BLaER1 treated with 17β-estradiol and CSF1 and Interleukin-3, amounts not matched to agents 10 nM and 100 nM (cell line): ENCODE measurements around the gene CLASP2.

ENCODE experiments used
- H3K27ac ChIP-seq, 11 experiments: shearing (Covaris generic); formaldehyde crosslinking; 2 replicates each; pipeline ENCODE4 v1.8.1; 2022
- H3K27me3 ChIP-seq, 11 experiments: shearing (Covaris generic); formaldehyde crosslinking; 2 replicates each; pipeline ENCODE4 v1.8.1; 2022
- H3K36me3 ChIP-seq, 11 experiments: shearing (Covaris generic); formaldehyde crosslinking; 2 replicates each; pipeline ENCODE4 v1.8.1; 2022
- H3K4me1 ChIP-seq, 10 experiments: shearing (Covaris generic); formaldehyde crosslinking; 2 replicates each; pipeline ENCODE4 v1.8.1; 2022
- H3K4me2 ChIP-seq, 11 experiments: shearing (Covaris generic); formaldehyde crosslinking; 2 replicates each; pipeline ENCODE4 v1.8.1; 2022
- H3K4me3 ChIP-seq, 10 experiments: shearing (Covaris generic); formaldehyde crosslinking; 2 replicates each; pipeline ENCODE4 v1.8.1; 2022
- H3K9ac ChIP-seq, 11 experiments: shearing (Covaris generic); formaldehyde crosslinking; 2 replicates each; pipeline ENCODE4 v1.8.1; 2022
- H3K9me3 ChIP-seq, 11 experiments: shearing (Covaris generic); formaldehyde crosslinking; replicated peaks in 1 of 11; 2 replicates each; pipeline ENCODE4 v1.8.1; 2022
- H4K20me1 ChIP-seq, 11 experiments: shearing (Covaris generic); formaldehyde crosslinking; 2 replicates each; pipeline ENCODE4 v1.8.1; 2022
- Cebpa-rat ChIP-seq, 11 experiments: shearing (Covaris generic); IDR thresholded peaks; 2 replicates each; pipeline ENCODE4 v1.8.1; 2022

The CLASP2 gene

GRCh38 chr3:33711100-33711499, 7.0 kb downstream of the CLASP2 start:
- H3K4me3 ChIP-seq = no peak overlapping the region
- H4K20me1 ChIP-seq = peaks cover 7 to 63% (median 22%) of the 10 kb centered on the region in 11 experiments; a peak in 18 of 22 replicates
- no peak overlapping the region for H3K27ac ChIP-seq
- H3K4me1 ChIP-seq = peaks cover 3 to 14% (median 4%) of the 10 kb centered on the region in 10 experiments
- no peaks in the 10 kb centered on the region for H3K27me3 ChIP-seq
- no peak overlapping the region for H3K4me2 ChIP-seq
- no peak; a peak in 1 of 22 replicates for TF ChIP-seq Cebpa-rat (IDR thresholded peaks at IDR 0.05)
- H3K9me3 ChIP-seq = peaks cover under 1 to 36% (median 30%) of the 10 kb centered on the region in 11 experiments; a peak in 19 of 22 replicates
- H3K9ac ChIP-seq = no peak overlapping the region
- peaks cover 10 to 53% (median 41%) of the 10 kb centered on the region in 11 experiments; a peak in 21 of 22 replicates for H3K36me3 ChIP-seq

- no peaks in the 10 kb centered on the region for H3K27me3 ChIP-seq
- no peak for TF ChIP-seq Cebpa-rat (IDR thresholded peaks at IDR 0.05)
- no peak overlapping the region for H3K4me3 ChIP-seq
- peaks cover 29 to 60% (median 52%) of the 10 kb centered on the region in 11 experiments for H3K36me3 ChIP-seq
- H3K4me2 ChIP-seq = no peak overlapping the region
- peaks cover 0 to 45% (median 5%) of the 10 kb centered on the region in 11 experiments; a peak in 6 of 22 replicates for H4K20me1 ChIP-seq
- H3K9ac ChIP-seq = no peak overlapping the region
- peaks cover 44 to 68% (median 59%) of the 10 kb centered on the region in 11 experiments for H3K9me3 ChIP-seq
- no peak overlapping the region for H3K27ac ChIP-seq
- H3K4me1 ChIP-seq = no peaks in the 10 kb centered on the region
Observed at GRCh38 chr3:33706056-33706455, 12.0 kb downstream of the CLASP2 start.

- Histone ChIP-seq H3K9ac (no peak overlapping the region), H3K36me3 (peaks cover 34 to 68% (median 54%) of the 10 kb centered on the region in 11 experiments), H3K27ac (no peak overlapping the region), H3K9me3 (peaks cover 55 to 74% (median 67%) of the 10 kb centered on the region in 11 experiments), H4K20me1 (peaks cover 0 to 36% (median 5%) of the 10 kb centered on the region in 11 experiments; a peak in 5 of 22 replicates), H3K4me3 (no peak overlapping the region), H3K4me1 (no peaks in the 10 kb centered on the region), H3K27me3 (no peaks in the 10 kb centered on the region), H3K4me2 (no peak overlapping the region)
- TF ChIP-seq Cebpa-rat (IDR thresholded peaks at IDR 0.05) = no peak
Observed at GRCh38 chr3:33704891-33705290, 13.2 kb downstream of the CLASP2 start.

GRCh38 chr3:33699275-33699674, 18.8 kb downstream of the CLASP2 start:
- Histone ChIP-seq H3K27ac (no peak overlapping the region), H4K20me1 (peaks cover 0 to 29% (median 0%) of the 10 kb centered on the region in 11 experiments; a peak in 8 of 22 replicates), H3K4me2 (no peak overlapping the region), H3K4me1 (no peaks in the 10 kb centered on the region), H3K4me3 (no peak overlapping the region), H3K9ac (no peak overlapping the region), H3K9me3 (peaks cover 46 to 68% (median 57%) of the 10 kb centered on the region in 11 experiments), H3K36me3 (peaks cover 28 to 75% (median 56%) of the 10 kb centered on the region in 11 experiments), H3K27me3 (no peaks in the 10 kb centered on the region)
- TF ChIP-seq Cebpa-rat (IDR thresholded peaks at IDR 0.05) = no peak

DNA sequence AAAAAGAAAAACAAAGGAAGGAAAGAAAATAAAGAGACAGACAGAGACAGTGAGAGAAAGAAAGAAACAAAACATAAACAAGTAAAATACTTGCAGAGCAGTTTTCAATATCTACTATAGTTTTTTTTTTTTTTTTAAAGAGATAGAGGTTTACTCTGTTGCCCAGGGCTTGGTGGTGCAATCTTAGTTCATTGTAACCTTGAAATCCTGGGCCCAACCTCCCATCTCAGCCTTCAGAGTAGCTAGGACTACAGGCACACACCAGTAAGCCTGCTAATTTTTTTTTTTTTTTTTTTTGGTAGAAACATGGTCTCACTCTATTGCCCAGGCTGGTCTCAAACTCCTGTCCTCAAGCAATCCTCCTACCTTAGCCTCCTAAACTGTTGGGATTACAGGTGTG, 23.1 kb downstream of the CLASP2 start:
- Histone ChIP-seq H3K9ac (no peak overlapping the region), H3K9me3 (peaks cover 6 to 25% (median 13%) of the 10 kb centered on the region in 11 experiments; a peak in 20 of 22 replicates), H3K4me1 (no peaks in the 10 kb centered on the region), H3K27ac (no peak overlapping the region), H3K4me2 (no peak overlapping the region), H4K20me1 (peaks cover 0 to 23% (median 0%) of the 10 kb centered on the region in 11 experiments; a peak in 7 of 22 replicates), H3K4me3 (no peak overlapping the region), H3K36me3 (peaks cover 31 to 77% (median 45%) of the 10 kb centered on the region in 11 experiments), H3K27me3 (no peaks in the 10 kb centered on the region)
- TF ChIP-seq Cebpa-rat (IDR thresholded peaks at IDR 0.05) = no peak

GRCh38 chr3:33690341-33690740, 27.7 kb downstream of the CLASP2 start:
- H3K27me3 ChIP-seq = no peaks in the 10 kb centered on the region
- TF ChIP-seq Cebpa-rat (IDR thresholded peaks at IDR 0.05) = no peak
- H3K4me2 ChIP-seq = no peak overlapping the region
- no peak overlapping the region for H3K9ac ChIP-seq
- H4K20me1 ChIP-seq = peaks cover 0 to 11% (median 0%) of the 10 kb centered on the region in 11 experiments; a peak in 4 of 22 replicates
- no peak overlapping the region for H3K4me3 ChIP-seq
- no peak overlapping the region for H3K27ac ChIP-seq
- H3K36me3 ChIP-seq = peaks cover 24 to 82% (median 50%) of the 10 kb centered on the region in 11 experiments
- no peaks in the 10 kb centered on the region for H3K9me3 ChIP-seq
- H3K4me1 ChIP-seq = no peaks in the 10 kb centered on the region

DNA sequence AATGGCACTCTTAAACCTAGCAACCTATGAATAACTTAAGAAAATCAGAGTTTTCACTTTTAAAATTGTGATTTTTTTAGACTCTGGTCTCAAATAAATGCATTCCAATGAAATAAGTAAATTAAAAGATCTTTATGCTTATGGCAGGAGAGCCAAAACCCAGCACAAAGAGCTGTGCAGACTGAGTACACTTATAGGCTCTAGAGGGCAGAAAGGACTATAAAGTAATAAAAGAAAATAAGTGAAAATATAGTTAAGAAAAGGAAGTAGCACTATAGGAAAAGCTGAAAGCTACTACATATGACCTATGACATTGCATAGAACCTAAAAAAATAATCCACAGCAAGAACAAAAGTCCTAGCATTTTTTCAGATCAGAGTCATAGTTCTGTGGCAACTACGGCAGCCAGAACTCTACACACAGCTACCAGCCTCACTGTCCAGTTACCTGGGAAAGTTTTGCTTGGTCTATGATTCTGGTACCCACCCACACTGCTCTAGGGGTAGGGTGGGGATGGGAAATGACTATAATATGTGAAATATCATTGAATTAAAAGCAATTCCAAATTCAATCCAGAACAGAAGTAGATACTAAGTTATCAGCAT, 30.5 kb downstream of the CLASP2 start:
- H3K27me3 ChIP-seq = no peaks in the 10 kb centered on the region
- peaks cover 0 to 11% (median 0%) of the 10 kb centered on the region in 11 experiments; a peak in 3 of 22 replicates for H4K20me1 ChIP-seq
- TF ChIP-seq Cebpa-rat (IDR thresholded peaks at IDR 0.05) = no peak
- H3K9me3 ChIP-seq = no peaks in the 10 kb centered on the region
- H3K36me3 ChIP-seq = peaks cover 46 to 88% (median 65%) of the 10 kb centered on the region in 11 experiments
- H3K4me1 ChIP-seq = no peaks in the 10 kb centered on the region
- H3K4me2 ChIP-seq = no peak overlapping the region
- H3K4me3 ChIP-seq = no peak overlapping the region
- no peak overlapping the region for H3K27ac ChIP-seq
- no peak overlapping the region for H3K9ac ChIP-seq

GRCh38 chr3:33682770-33683169, 35.3 kb downstream of the CLASP2 start:
- no peak overlapping the region for H3K9ac ChIP-seq
- H3K4me1 ChIP-seq = peaks cover 0 to 3% (median 0%) of the 10 kb centered on the region in 10 experiments; a peak in 1 of 20 replicates
- TF ChIP-seq Cebpa-rat (IDR thresholded peaks at IDR 0.05) = no peak
- H3K4me3 ChIP-seq = no peak overlapping the region
- no peaks in the 10 kb centered on the region for H3K27me3 ChIP-seq
- no peak overlapping the region for H3K4me2 ChIP-seq
- H4K20me1 ChIP-seq = no peaks in the 10 kb centered on the region; a peak in 1 of 22 replicates
- peaks cover 64 to 96% (median 86%) of the 10 kb centered on the region in 11 experiments for H3K36me3 ChIP-seq
- H3K27ac ChIP-seq = no peak overlapping the region
- H3K9me3 ChIP-seq = peaks cover 11 to 29% (median 24%) of the 10 kb centered on the region in 11 experiments; a peak in 21 of 22 replicates

GRCh38 chr3:33681667-33682066, 36.4 kb downstream of the CLASP2 start:
- no peak for TF ChIP-seq Cebpa-rat (IDR thresholded peaks at IDR 0.05)
- Histone ChIP-seq H3K4me1 (peaks cover 0 to 3% (median 0%) of the 10 kb centered on the region in 10 experiments; a peak in 1 of 20 replicates), H3K27ac (no peak overlapping the region), H3K4me2 (no peak overlapping the region), H3K36me3 (peaks cover 65 to 88% (median 82%) of the 10 kb centered on the region in 11 experiments), H3K9ac (no peak overlapping the region), H3K4me3 (no peak overlapping the region), H4K20me1 (no peaks in the 10 kb centered on the region), H3K9me3 (peaks cover 12 to 30% (median 26%) of the 10 kb centered on the region in 11 experiments; a peak in 21 of 22 replicates), H3K27me3 (no peaks in the 10 kb centered on the region)
